HG02885 (cell line): ENCODE results near the gene PHB1.

Source experiments
- ATAC-seq: cut with Tn5 transposase; IDR thresholded peaks from one replicate; pipeline ENCODE4 v1.9.1; 2021; ENCODE audit warnings: mild to moderate bottlenecking; ENCODE audit not compliant: unreplicated experiment, poor library complexity

Gene PHB1

DNA sequence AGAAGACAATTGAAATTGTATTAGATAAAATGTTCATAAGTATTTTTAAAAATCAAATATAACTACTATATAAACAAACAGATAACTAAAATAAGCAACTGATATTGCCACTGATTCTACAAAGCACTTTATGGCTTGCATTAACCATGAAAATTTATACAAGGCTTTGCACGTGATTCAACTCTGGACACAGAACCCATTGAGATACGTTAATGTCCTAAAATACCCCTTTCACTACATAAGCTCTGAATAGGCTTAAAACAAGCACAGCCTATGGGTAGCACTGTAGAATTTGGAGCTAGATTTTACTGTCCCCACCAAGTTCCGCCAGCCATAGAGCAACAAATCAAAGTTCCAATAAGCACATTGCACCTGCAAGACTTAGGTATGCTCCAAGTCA lies 57.2 kb downstream of the PHB1 start:
- no peak for ATAC-seq

DNA sequence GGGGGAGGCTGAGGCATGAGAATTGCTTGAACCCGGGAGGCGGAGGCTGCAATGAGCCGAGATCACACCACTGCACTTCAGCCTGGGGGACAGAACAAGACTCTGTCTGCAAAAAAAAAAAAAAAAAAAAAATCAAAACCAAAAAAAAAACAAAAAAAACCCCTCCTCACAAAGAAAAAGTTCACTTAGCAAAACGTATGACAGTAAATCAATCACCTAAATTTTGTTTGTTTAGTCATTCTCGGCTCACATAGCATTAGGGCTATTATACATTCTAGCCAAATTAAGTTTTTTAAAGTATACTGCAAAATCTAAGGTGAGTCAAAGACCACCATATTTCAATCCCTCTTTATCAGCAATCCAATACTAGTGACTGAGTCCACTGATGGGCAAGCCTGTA lies 58.4 kb downstream of the PHB1 start:
- no peak for ATAC-seq
